Measurements from ENCODE around the gene MAML2. TPM values are rescaled to one million over a fixed set of nuclear protein-coding genes. Genes with fewer than 3 reads are reported as not detected.

MAML2 gene
- polyA plus RNA-seq, 3 donors, result 30.0 to 33.8 (median 30.9) TPM

DNA sequence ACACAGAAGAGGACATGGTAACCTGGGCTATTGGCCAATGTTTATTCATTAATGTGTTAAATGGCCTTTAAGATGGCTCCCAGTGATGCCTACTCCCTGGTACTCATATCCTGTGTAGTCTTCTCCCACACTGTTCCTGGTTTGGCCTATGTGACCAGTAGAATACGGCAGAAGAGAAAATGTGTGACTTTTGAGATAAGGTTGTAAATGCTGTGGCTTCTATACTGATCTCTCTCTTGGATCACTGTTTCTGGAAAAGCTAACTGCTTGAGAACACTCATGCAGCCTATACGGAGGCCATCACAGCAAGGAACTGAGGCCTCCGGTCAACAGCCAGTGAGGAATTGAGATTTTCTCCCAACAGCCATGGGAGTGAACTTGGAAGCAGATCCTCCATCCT lies 24.1 kb downstream of the MAML2 start:
- no peak for DNase-seq (ENCODE audit: low read depth in 3 of 3, low spot score in 2 of 3)

DNA sequence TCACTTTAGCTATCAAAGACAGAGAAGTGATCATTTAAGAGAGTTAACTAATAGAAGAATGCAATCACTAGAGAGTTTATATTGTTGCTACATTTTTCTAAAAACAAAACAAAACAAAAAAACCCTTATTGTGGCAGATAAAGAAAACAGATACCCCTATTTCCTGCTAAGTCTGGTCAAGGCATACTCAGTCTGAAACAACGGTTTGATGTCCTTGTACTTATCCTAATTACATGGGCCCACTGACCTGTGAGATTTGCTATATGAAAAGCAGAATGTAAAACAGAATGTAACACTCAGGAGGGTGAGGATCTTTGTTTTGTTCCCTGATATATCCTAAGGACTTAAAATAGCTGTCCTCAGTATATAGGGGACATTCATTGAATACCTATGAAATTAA lies 24.6 kb downstream of the MAML2 start:
- DNase-seq (ENCODE audit: low read depth in 3 of 3, low spot score in 2 of 3), result no peak

DNA sequence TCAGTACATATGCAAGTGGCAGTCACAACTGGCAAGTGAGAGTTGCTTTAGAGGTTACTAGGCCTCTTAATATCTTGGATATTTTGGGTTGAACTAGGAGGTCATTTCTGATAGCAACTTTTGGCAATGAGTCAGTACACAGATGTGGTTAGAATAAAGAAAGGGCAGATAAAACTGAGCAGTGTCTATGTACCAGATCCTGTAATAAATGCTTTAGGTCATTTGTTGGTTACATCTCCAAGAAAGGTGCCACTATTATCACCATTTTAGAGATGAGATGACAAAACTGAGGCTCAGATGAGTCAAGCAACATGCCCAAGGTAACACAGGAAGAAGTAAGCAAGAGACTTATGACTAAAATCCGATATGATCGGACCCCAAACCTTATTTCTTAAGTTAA lies 25.0 kb downstream of the MAML2 start:
- DNase-seq (ENCODE audit: low read depth in 3 of 3, low spot score in 2 of 3), result no peak

DNA sequence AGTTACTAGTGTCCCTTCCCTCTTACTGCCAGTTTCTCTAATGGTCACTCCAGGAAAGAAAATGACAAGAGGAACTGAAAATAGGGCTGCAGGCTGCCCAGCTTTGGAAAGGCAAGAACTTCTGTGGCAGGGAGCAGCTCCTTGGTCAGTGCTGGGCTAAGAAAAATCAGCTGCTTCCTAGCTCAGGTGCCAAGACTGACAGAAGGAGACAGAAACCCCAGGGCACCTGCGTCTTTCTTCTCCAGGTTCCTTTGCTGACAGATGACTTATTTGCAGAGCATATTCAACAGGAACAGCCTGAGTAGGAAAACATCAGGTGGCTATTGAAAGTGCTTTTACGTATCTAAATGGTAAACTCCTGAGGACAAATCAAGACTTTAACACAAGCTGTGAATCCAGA lies 25.4 kb downstream of the MAML2 start:
- no peak for DNase-seq (ENCODE audit: low read depth in 3 of 3, low spot score in 2 of 3)

DNA sequence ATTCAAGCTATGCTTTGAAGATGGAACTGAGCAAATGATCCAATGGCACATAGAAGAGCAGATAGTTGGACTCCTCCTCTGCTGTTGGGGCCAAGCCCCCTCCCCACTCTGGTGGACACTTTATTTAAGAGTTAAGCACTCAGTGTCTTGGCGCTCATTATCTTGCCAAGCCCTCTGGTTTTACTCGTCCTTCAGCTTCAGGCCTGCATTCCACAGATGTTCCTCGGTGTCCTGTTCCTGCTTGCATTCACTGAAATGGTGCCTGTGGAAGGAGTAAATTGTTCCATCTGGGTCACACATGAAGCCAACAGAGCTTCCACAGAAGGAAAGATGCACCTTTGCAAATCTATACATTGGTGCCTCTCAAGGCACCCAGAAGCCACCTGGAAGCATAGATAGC lies 26.1 kb downstream of the MAML2 start:
- DNase-seq (ENCODE audit: low read depth in 3 of 3, low spot score in 2 of 3), result no peak

DNA sequence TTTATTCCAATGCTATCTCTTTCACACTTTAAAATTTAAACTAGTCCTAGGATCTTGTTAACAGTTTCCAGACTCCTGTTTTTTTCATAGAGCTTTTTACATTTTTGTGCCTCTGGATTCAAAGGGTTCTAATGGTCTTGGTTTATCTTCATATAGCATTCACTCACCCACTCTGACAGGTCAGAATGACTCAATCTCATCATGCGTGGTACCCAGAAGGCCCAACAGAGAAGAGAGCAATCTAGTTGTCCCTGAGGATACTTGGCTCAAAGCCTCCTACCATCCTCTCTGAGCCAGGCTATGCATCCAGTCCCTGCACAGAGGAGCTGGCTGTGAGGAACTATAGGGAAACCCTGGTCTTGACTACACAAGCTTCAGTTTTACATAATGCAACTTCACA lies 27.5 kb downstream of the MAML2 start:
- no peak for DNase-seq (ENCODE audit: low read depth in 3 of 3, low spot score in 2 of 3)

DNA sequence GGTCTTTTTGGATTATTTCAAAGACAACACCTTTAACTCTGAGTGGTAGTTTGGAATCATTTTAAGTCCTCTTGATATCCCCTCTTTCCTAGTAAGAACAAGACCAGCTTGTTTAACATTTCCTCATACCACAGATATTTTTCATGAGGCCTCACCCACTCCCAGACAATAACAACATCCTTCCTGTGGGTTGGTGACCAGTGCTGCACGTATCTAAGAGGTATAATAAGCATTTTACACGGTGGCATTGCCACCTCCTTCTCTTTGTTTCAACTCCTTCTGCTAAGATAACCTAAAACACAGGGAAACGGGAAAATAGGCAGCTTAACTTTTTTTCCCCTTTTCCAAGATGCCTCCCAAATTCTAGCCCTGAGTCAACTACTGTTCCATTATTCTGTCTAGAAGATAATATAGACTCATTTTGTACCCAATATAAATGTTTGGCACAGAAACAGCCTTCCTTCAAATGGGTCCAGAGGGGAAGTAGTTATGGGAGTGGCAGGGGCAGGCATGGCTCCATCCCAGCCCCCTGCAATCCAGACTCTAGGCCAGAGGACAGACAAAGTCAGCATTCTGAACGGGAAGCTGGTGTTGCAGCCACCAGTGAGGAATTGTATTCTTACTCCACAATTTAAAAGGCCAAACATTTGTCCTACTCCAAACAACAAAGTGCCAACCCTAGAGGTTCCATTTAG lies 28.5 kb downstream of the MAML2 start:
- DNase-seq (ENCODE audit: low read depth in 3 of 3, low spot score in 2 of 3), result no peak

DNA sequence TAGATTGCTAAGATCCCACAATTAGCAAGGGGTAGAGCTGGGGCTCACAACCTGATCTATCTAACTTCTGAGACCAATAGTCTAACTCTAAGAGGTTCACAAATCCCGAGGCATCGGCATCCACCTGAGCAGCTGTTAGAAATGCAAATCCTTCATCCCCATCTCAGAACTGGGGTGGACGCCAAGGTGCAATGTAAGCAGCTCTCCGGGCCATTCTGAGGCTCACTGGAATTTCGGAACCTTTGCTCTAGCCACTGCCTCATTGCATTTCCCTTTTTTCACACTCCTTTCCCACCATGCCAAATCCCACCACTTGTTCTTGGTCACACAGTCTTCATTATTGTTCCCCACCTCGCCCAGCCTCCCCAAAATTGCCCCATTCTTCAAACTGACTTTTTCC lies 29.8 kb downstream of the MAML2 start:
- DNase-seq (ENCODE audit: low read depth in 3 of 3, low spot score in 2 of 3), result no peak

DNA sequence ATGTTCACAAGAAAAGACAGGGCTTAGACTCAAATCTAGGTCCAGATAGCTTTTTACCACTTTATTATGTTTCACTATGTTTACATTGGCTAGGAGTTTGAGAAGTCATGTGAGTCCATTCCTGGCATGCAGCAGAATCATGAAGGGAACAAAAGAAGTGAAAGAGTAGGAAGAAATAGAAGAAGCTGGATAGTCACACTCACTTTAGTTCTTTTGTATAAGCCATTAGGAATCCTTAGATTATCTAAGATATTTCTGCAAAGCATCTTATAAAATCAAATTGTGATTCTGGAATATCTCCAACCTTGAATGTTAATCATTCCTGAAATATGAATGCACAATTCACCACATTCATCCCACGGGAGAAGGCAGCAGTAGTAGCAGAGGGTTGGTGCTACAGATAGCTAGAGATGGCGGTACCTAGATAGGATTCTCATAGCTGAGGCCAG lies 31.9 kb downstream of the MAML2 start:
- no peak for DNase-seq (ENCODE audit: low read depth in 3 of 3, low spot score in 2 of 3)

DNA sequence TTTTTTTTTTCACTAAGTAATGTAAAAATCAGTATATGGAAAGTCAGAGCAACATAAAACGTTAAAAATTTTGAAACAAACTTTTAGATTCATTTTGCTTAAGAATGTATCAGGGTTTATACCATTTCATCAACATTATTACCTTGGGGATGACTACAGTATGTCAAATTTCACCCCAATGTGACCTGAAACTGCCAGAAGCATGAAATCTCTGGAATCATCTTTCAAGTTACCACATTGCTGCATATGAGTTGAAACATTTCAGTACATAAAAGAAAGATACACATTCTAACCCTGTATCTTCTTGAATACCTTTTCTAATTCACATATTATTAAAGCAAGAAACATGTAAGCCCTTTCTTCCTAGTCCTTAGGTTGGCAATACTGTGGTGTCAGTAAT lies 32.8 kb downstream of the MAML2 start:
- DNase-seq (ENCODE audit: low read depth in 3 of 3, low spot score in 2 of 3), result no peak

DNA sequence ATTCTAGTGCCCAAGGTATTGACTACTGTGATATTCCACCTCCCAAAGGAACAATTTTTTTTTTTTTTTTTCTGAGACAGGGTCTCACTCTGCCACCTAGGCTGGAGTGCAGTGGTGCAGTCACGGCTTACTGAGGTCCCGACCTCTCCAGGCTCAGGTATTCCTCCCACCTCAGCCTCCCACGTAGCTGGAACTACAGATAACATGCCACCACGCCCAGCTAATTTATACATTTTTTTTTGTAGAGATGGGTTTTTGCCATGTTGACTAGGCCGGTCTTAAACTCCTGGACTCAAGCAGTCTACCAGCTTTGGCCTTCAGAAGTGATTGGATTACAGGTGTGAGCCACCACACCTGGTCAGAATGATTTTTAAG lies 33.4 kb downstream of the MAML2 start:
- DNase-seq (ENCODE audit: low read depth in 3 of 3, low spot score in 2 of 3), result no peak

DNA sequence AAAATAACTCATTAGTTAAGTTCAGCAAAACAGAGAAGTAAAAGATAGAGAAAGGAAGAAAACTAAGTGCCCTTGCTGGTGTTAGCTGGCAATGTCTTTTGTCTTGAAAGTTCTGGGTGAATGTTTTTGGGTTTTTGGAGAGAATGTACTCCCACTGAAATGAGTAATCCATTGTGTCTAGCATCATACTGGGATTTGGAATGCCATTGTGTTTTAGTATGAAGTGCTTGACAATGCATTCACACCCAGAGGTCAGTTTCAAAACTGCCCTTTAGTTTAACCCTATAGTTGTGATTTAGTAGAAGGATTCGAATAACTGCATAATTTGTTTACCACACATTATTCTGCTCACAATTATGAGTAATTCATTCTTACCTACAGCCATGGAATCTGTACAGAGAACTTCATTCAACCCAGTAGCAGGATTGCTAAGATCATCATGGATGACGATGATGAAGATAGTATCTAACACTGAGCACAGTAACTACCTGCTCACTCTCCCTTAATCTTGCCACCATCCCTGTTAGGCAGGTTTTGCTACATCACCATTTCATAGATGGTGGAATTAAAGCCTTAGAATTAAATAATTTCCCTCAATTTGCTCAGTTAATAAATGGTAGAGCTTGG lies 33.9 kb downstream of the MAML2 start:
- DNase-seq (ENCODE audit: low read depth in 3 of 3, low spot score in 2 of 3), result no peak

DNA sequence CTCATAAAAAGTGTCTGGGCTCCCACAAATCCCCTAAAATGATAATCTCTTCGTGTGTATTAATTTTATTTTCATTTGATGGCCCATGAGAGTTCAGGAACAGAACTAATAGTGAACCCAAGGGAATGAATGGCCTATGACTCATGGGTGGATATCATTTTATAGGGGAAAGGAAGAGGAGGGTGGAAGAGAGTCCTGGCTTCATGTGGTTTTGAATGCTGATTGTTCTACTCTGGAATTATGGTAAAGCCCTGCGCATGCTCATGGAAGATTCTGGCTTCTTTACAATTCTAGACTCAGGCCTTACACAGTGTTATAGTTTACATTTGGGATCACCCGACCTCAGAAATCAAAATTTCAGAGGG lies 35.2 kb downstream of the MAML2 start:
- no peak for DNase-seq (ENCODE audit: low read depth in 3 of 3, low spot score in 2 of 3)

DNA sequence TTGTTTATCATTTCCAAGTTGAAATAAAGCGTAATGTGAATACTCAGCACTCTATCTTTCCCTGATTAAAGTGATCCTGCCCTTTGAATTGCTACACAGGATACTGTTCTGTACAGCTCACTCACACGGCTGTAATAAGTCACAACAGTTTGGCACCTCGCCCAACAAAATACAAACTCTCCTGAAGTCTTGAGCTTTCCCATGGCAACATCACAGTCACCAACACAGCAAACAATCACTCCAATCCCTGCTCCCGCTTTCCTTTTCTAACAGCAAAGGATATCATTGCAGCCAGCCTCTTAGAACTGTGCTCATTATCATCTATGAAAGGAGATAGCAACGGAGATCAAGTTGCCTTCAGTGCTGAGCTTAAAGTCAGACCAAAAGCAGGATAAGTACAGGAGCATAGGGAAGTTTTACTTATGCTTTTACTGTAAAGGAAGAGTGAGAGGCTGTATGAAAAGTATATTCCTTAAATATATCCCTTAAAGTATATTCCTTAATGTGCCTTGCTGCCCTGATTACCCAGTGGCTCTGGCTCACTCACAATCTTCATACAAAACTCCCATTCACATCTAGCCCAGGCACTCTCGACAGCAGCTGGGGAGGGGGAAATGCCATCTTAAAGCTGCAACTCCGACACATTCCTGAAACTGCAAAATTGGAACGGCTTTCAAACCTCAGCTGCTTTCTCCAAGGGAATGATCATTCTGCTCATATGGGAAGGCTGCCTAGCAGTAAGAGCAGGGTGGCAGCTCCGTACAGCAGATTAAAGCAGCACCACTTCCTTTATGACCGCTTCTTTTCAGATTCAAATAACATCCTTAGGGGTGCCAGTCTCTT lies 35.8 kb downstream of the MAML2 start:
- DNase-seq (ENCODE audit: low read depth in 3 of 3, low spot score in 2 of 3), result peak; percentile 98 to 99 (median 98)

DNA sequence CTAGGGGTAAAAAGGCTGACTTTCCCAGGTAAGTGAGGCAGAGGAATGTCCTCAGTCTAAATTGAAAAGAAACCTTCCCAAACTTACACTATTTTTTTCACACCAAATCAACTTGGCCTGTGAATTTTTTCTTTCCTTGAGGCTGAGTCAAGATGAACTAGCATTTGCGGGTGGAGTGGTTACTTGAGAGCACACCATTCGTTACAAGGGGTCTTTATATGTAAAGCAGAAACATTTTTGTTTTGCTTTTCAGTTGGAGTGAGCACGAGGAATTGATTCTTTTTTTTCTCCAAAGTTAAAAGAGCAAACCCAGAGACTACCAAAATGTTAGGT lies 36.4 kb downstream of the MAML2 start:
- no peak for DNase-seq (ENCODE audit: low read depth in 3 of 3, low spot score in 2 of 3)

DNA sequence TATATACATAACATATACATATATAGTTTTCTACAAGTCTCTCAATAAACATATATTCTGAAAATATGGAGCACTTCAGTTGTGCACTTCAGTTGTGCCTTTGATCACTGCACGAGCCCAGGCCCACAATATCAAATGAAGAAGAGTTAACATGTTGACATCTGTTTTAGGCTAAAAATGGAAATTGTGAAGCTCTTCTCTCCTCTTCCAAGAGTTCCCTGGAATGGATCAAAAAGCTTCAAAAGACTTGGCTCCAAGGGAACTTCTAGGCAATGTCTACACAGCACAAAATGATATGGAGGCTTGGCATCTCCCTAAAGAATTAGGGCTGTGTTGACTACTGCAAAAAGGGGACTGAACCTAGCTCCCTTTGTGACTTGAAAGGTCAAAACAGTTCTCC lies 36.9 kb downstream of the MAML2 start:
- DNase-seq (ENCODE audit: low read depth in 3 of 3, low spot score in 2 of 3), result no peak

DNA sequence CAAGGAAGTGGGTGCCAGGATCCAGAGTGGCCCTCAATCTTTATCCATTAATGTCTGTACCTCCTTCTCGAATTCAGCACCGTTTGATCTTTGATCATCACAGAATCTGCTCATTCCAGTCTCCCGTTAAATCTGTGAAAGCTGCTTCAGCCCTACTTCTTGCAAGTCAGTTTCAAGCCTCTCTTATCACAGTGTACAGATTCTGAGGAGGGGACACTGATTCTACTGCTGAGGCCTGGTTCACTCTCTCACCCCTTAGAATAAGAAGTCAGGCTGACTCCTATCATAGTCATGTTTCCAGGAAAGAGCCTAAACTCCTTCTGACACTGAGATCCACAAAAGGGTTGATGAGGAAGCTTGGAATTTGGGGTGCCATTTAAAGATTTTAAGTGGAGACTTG lies 39.0 kb downstream of the MAML2 start:
- no peak for DNase-seq (ENCODE audit: low read depth in 3 of 3, low spot score in 2 of 3)

DNA sequence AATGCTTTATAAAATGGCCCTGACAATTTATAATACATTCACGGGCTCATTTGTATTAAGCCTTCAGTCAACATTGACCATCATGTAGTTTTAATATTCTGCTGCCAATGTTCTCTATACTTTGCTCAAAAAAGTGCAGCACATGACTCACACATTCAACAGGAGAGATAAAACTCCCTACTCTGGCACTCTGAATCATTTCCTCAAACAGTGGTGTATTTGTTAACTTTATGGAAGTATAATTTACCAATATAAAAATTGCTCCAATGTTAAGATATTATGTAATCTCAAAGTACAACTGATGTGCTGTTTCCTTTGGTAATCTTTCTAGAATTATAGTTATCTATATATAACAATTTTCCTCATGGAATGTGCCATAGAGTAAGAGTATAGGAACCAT lies 39.9 kb downstream of the MAML2 start:
- no peak for DNase-seq (ENCODE audit: low read depth in 3 of 3, low spot score in 2 of 3)

DNA sequence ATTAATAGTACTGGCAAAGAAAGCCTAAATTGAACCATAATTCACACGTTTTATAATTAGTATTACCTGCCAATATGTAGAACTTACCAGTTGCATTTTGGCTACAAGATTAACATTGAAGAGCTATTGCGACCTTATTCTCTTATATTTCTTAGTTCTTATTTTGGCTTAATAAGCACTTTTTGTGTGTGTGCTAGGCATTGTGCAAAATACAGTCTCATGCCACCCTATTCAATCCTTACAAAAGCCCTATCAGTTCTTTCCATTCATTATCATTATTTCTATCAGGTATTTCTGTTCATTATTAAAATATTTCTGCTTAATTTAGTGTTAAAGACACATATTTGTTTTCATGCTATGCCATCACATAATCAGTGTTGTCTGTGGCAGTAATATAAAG lies 41.2 kb downstream of the MAML2 start:
- DNase-seq (ENCODE audit: low read depth in 3 of 3, low spot score in 2 of 3), result no peak

DNA sequence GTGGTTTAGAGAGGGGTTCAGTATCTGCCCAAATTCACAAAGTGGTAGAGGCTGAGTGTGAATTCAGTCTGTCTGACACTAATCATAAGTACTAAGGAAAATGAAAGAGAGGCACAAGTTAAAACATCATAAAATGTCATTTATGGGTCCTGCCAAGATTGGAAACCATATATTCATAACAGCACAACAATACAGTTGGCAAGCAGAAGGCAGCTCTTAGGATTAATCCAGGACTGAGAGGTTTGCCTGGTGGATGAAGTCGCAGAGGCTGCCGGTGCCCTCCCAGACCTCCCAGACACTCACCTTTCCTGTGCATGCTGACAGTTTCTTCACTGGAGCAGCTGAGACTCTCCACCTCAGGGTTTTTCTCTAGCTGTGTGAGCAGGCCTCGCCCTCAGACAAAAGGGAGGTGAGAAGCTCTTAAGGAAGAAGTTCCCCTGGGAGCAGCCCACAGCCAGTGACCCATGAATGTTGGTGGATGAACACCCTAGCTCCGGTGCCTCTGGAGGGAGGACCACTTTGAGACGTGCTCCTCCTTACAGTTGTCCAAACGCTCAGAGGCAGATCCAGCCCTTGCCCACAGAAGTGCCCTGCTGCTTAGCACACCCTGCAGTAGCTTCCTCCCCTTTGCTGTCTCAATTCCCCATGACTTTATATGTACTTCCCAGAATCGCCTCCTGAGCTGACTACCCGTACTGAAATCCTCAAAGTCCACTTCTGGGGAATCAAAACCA lies 43.7 kb downstream of the MAML2 start:
- no peak for DNase-seq (ENCODE audit: low read depth in 3 of 3, low spot score in 2 of 3)

DNA sequence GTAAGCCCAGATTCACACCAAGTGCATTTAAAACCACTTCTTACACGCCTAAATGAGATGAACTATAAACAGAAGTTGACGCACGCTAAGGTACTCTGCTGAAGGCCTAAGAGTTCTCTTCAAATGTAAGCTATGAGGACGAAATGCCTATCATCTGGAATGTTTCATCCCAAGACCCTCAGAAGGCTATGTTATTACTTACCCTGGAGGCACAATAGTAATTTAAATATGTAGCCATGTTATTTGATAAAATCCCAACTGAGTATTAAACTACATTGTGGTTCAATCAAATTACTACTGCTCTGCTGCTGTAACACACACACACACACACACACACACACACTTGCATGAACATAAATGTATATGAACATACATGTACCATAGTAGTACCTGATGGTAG lies 47.6 kb downstream of the MAML2 start:
- DNase-seq (ENCODE audit: low read depth in 3 of 3, low spot score in 2 of 3), result no peak

All from right renal cortex interstitium (tissue), 3 donors.